GM23338 (cell line): Measurements from ENCODE around the gene DNAJC4.

Source experiments
- CREB1 ChIP-seq: fragments of 250-450 bp; sonication (Bioruptor Pico); IDR thresholded peaks from 2 replicates; pipeline ENCODE4 v1.5.0; 2020; ENCODE audit warnings: low read depth, mild to moderate bottlenecking, moderate library complexity
- CTCF ChIP-seq, 2 experiments: fragments of 200-600 bp in 1 of 2; sonication (generic) in 1 of 2; conservative IDR thresholded peaks; 2 replicates each; pipeline versions ENCODE4 v1.5.1 to v1.6.1; 2016 to 2017; ENCODE audit warnings: antibody characterized with exemption in 2 of 2, low read depth in 2 of 2, mild to moderate bottlenecking in 2 of 2, moderate library complexity in 1 of 2
- ETS1 ChIP-seq: IDR thresholded peaks from 2 replicates; pipeline ENCODE4 v1.6.1; 2016; ENCODE audit warnings: antibody characterized with exemption
- EZH2 ChIP-seq: fragments of 200-600 bp; sonication (generic); IDR thresholded peaks from one replicate; pipeline ENCODE4 v1.8.0; 2017; ENCODE audit warnings: antibody characterized with exemption, mild to moderate bottlenecking, low read depth; ENCODE audit not compliant: unreplicated experiment
- EZH2phosphoT487 ChIP-seq: fragments of 200-600 bp; sonication (generic); IDR thresholded peaks from one replicate; pipeline ENCODE4 v1.8.1; 2018; ENCODE audit warnings: antibody characterized with exemption; ENCODE audit not compliant: unreplicated experiment
- NANOG ChIP-seq: IDR thresholded peaks from 2 replicates; pipeline ENCODE4 v1.6.1; 2016; ENCODE audit warnings: antibody characterized with exemption, borderline replicate concordance
- POLR2AphosphoS5 ChIP-seq: IDR thresholded peaks from 2 replicates; pipeline ENCODE4 v1.6.1; 2016; ENCODE audit warnings: antibody characterized with exemption, low read depth
- ZNF114 ChIP-seq: fragments of 250-450 bp; sonication (Bioruptor Pico); IDR thresholded peaks from 2 replicates; pipeline ENCODE4 v1.5.0; 2020; ENCODE audit warnings: mild to moderate bottlenecking, moderate library complexity
- ZNF331 ChIP-seq: fragments of 250-450 bp; sonication (Bioruptor Pico); IDR thresholded peaks from 2 replicates; pipeline ENCODE4 v1.5.0; 2020; ENCODE audit warnings: low read depth, mild to moderate bottlenecking, moderate library complexity
- TF ChIP-seq, protein P1 (sequence below): IDR thresholded peaks from one replicate; pipeline ENCODE4 v1.6.1; 2018; ENCODE audit warnings: antibody characterized with exemption; ENCODE audit not compliant: unreplicated experiment

GRCh38 chr11:64253481-64253880 is 23.1 kb downstream of the DNAJC4 start:
- TF ChIP-seq EZH2 (no peak), CTCF (conservative IDR thresholded peaks at IDR 0.05; ENCODE audit: low read depth in 2 of 2) (no peak), ETS1 (no peak), EZH2phosphoT487 (no peak), CREB1 (no peak), POLR2AphosphoS5 (no peak), ZNF331 (CRISPR knock-in tag) (no peak), ZNF114 (no peak), NANOG (no peak)
- TF ChIP-seq, protein P1, sequence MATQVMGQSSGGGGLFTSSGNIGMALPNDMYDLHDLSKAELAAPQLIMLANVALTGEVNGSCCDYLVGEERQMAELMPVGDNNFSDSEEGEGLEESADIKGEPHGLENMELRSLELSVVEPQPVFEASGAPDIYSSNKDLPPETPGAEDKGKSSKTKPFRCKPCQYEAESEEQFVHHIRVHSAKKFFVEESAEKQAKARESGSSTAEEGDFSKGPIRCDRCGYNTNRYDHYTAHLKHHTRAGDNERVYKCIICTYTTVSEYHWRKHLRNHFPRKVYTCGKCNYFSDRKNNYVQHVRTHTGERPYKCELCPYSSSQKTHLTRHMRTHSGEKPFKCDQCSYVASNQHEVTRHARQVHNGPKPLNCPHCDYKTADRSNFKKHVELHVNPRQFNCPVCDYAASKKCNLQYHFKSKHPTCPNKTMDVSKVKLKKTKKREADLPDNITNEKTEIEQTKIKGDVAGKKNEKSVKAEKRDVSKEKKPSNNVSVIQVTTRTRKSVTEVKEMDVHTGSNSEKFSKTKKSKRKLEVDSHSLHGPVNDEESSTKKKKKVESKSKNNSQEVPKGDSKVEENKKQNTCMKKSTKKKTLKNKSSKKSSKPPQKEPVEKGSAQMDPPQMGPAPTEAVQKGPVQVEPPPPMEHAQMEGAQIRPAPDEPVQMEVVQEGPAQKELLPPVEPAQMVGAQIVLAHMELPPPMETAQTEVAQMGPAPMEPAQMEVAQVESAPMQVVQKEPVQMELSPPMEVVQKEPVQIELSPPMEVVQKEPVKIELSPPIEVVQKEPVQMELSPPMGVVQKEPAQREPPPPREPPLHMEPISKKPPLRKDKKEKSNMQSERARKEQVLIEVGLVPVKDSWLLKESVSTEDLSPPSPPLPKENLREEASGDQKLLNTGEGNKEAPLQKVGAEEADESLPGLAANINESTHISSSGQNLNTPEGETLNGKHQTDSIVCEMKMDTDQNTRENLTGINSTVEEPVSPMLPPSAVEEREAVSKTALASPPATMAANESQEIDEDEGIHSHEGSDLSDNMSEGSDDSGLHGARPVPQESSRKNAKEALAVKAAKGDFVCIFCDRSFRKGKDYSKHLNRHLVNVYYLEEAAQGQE = no peak
